GM18870 (cell line): ENCODE data around the gene ZNF557.
"Not testable (repeated sequence)": the region's sequence is repeated elsewhere in the genome, so short reads cannot be mapped to it uniquely, and the experiment has no call there.

Source experiments
- ATAC-seq: cut with Tn5 transposase; IDR thresholded peaks from one replicate; pipeline ENCODE4 v1.9.1; 2021; ENCODE audit warnings: moderate library complexity; ENCODE audit not compliant: unreplicated experiment

Gene ZNF557

GRCh38 chr19:7069042-7069903, at the start of gene ZNF557:
Gene ZNF557 (plus strand): TSS chr19:7069703. CDS start chr19:7075075, 5,372 bp downstream.
- peak; percentile 79 for ATAC-seq

GRCh38 chr19:7021331-7021730, 48.2 kb upstream of the ZNF557 start, which contains the start of gene MBD3L2B:
Gene MBD3L2B (minus strand): TSS chr19:7021431. CDS start chr19:7021397, 34 bp downstream.
- ATAC-seq: not testable (repeated sequence)

GRCh38 chr19:7028790-7029189, 40.7 kb upstream of the ZNF557 start:
- ATAC-seq: not testable (repeated sequence)

GRCh38 chr19:7030278-7030677, 39.2 kb upstream of the ZNF557 start, which contains the start of gene MBD3L5:
Gene MBD3L5 (plus strand): TSS chr19:7030578. CDS start chr19:7030612, 34 bp downstream.
- not testable (repeated sequence) for ATAC-seq

- not testable (repeated sequence) for ATAC-seq
Measured at GRCh38 chr19:7040079-7040478, 29.4 kb upstream of the ZNF557 start, which contains the start of gene MBD3L4. Gene MBD3L4 (minus strand): TSS chr19:7040179. CDS start chr19:7040144, 35 bp downstream.

GRCh38 chr19:7041563-7041962, 27.9 kb upstream of the ZNF557 start:
- not testable (repeated sequence) for ATAC-seq

GRCh38 chr19:7049021-7049420, 20.5 kb upstream of the ZNF557 start, which contains the start of gene MBD3L2:
Gene MBD3L2 (plus strand): TSS chr19:7049321. CDS start chr19:7049374, 53 bp downstream.
- not testable (repeated sequence) for ATAC-seq

- not testable (repeated sequence) for ATAC-seq
Measured at GRCh38 chr19:7051421-7051820, 18.1 kb upstream of the ZNF557 start.

GRCh38 chr19:7052896-7053295, 16.6 kb upstream of the ZNF557 start:
- not testable (repeated sequence) for ATAC-seq

- ATAC-seq: not testable (repeated sequence)
Measured at GRCh38 chr19:7054635-7055368, 14.7 kb upstream of the ZNF557 start.

GRCh38 chr19:7055679-7056078, 13.8 kb upstream of the ZNF557 start:
- not testable (repeated sequence) for ATAC-seq

GRCh38 chr19:7056371-7056770, 13.1 kb upstream of the ZNF557 start:
- not testable (repeated sequence) for ATAC-seq

GRCh38 chr19:7058576-7058975, 10.9 kb upstream of the ZNF557 start, which contains the start of gene MBD3L3:
Gene MBD3L3 (minus strand): TSS chr19:7058676. CDS start chr19:7058605, 71 bp downstream.
- not testable (repeated sequence) for ATAC-seq

- ATAC-seq: not testable (repeated sequence)
Measured at GRCh38 chr19:7059977-7060376, 9.5 kb upstream of the ZNF557 start.

GRCh38 chr19:7063339-7063738, 6.2 kb upstream of the ZNF557 start:
- no peak for ATAC-seq

GRCh38 chr19:7063764-7064418, 5.6 kb upstream of the ZNF557 start:
- ATAC-seq: no peak

GRCh38 chr19:7067122-7067521, 2.4 kb upstream of the ZNF557 start:
- not testable (repeated sequence) for ATAC-seq

- no peak for ATAC-seq
Measured at GRCh38 chr19:7067716-7068115, 1.8 kb upstream of the ZNF557 start.

- ATAC-seq: no peak
Measured at GRCh38 chr19:7068599-7068998, 904 bp upstream of the ZNF557 start.

- ATAC-seq: no peak
Measured at GRCh38 chr19:7069904-7070226, 362 bp downstream of the ZNF557 start.

GRCh38 chr19:7072541-7072940, 3.0 kb downstream of the ZNF557 start:
- no peak for ATAC-seq
